AG04450 (cell line): Measurements from ENCODE around the gene MAG. TPM values are rescaled to one million over a fixed set of nuclear protein-coding genes. Genes with fewer than 3 reads are reported as not detected.

Experiments used
- CTCF ChIA-PET: fragments of 300-600, 350-600 bp; formaldehyde crosslinking; extraction: SDS; loops from one replicate; lab custom pipeline; 2022; ENCODE audit warnings: antibody characterized with exemption, inconsistent platforms; lab: Charles Lee
- POLR2A ChIA-PET: fragments of 350-600 bp; formaldehyde crosslinking; extraction: SDS; loops from one replicate; lab custom pipeline; 2021; ENCODE audit warnings: antibody characterized with exemption, inconsistent platforms; lab: Yijun Ruan, JAX
- DNase-seq: peaks from one replicate; pipeline ENCODE4 v3.0.0-alpha.2; 2011; ENCODE audit warnings: low read depth, low spot score
- H3K27ac ChIP-seq: one replicate; pipeline ENCODE4 v1.5.1; 2012; ENCODE audit warnings: low read depth, low read length, control low read depth
- H3K27me3 ChIP-seq: one replicate; pipeline ENCODE4 v1.6.0; 2012; ENCODE audit warnings: low read length; ENCODE audit not compliant: control insufficient read depth, insufficient read depth
- H3K4me3 ChIP-seq: 2 replicates; pipeline ENCODE4 v1.5.1; 2011; ENCODE audit warnings: mild to moderate bottlenecking, low read depth, low read length, control low read depth
- H3K9me3 ChIP-seq: 2 replicates; pipeline ENCODE4 v1.5.1; 2012; ENCODE audit warnings: low read length; ENCODE audit not compliant: control insufficient read depth, insufficient read depth
- polyA plus RNA-seq: library from polyadenylated mRNA; depleted of rRNA; stranded (reverse); fragments of >200 nt; gene quantifications from 2 replicates; pipeline ENCODE4 v1.2.3, GENCODE V29; 2011
- TF ChIP-seq, protein P1 (sequence below): IDR thresholded peaks from 2 replicates; pipeline ENCODE4 v1.5.1; 2011; ENCODE audit warnings: low read depth, low read length, control low read depth, inconsistent platforms

The MAG gene
- polyA plus RNA-seq, 1 experiment: not detected

DNA sequence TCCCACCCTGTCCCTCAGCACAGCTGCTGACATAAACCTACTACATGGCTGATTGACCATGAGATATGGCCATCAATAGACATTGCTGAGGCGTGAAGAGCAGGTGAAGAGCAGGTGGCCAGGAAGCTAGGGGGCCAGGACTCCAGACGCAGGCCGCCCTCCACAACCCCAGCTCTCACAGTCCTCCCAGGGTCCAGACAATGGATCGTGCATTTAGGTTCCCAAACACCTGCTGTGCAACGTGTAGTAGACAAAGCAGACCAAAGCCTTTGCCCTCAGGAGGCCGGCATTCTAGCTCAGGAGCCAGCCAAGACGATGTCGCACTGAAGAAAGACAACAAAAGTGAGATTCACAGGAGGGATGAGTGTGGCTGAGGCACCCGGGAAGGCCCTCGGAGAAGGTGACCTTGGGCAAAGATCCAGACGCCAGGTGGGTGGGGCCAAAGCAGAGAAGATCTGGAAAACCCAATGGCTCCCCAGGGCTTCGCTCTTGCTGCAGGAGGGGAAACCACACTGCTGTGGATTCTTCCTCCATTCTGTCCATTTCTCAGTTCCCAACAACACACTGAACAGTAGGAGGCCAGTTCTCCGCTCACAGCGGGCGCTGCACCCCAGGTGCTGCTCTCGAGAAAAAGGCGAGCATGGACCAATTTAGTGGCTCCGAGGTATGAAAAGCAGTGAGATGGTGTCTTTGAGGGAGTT is 57.1 kb downstream of the MAG start:
- POLR2A ChIA-PET: no interaction called here
- TF ChIP-seq, protein P1, sequence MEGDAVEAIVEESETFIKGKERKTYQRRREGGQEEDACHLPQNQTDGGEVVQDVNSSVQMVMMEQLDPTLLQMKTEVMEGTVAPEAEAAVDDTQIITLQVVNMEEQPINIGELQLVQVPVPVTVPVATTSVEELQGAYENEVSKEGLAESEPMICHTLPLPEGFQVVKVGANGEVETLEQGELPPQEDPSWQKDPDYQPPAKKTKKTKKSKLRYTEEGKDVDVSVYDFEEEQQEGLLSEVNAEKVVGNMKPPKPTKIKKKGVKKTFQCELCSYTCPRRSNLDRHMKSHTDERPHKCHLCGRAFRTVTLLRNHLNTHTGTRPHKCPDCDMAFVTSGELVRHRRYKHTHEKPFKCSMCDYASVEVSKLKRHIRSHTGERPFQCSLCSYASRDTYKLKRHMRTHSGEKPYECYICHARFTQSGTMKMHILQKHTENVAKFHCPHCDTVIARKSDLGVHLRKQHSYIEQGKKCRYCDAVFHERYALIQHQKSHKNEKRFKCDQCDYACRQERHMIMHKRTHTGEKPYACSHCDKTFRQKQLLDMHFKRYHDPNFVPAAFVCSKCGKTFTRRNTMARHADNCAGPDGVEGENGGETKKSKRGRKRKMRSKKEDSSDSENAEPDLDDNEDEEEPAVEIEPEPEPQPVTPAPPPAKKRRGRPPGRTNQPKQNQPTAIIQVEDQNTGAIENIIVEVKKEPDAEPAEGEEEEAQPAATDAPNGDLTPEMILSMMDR: no peak
- Histone ChIP-seq H3K9me3 (no peaks in the 10 kb centered on the region), H3K27ac (no peak overlapping the region), H3K27me3 (peaks cover 12% of the 10 kb centered on the region), H3K4me3 (no peak overlapping the region)
- CTCF ChIA-PET: no interaction called here
- no peak for DNase-seq

DNA sequence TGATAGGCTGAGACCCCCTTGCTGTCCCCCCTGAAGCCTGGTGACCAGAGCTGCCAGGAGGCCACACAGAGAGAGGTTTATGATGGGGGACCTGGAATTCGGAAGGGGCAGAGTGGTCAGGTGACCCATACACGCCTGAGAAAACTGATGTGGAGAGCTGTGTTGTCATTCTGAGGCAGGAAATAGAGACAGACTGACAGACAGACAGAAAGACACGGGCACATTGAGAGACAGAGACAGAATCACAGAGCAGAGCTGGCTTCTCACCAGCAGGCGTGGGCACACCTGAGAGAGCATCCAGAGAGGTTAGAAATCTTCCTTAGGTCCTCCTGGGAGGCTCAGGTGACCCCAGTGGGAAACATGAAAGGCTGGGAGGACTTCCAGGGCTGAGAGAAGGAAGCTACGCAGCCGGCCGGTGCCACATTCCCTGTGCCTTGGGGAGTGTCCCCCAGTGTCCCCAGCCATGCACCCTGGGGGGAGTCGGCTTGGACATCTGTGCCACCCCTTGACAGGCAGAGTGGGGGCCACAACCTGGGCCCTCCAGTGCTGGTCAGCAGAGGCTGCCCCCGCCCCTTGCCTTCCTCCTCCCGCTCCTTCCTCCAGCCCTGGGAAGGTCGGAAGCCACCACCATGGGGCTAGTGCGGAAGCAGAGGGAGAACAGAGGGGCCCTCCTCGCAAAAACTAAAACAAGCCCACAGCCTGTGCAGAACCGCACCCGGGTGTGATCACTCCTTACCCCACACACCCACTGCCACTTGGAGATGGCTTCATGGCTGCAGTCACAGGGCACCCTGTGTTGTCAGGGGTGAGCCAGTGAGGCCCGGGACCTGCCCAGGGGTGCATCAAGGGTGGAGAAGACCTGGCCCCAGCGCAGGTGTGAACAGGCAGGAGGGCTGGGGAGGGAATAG is 57.9 kb downstream of the MAG start:
- no peak overlapping the region for H3K27ac ChIP-seq
- TF ChIP-seq, protein P1: no peak
- CTCF ChIA-PET: interaction anchor here (1.2 kb wide), 1 partner anchor 118 kb away, joined by 3 read pairs; no protein-coding TSS in a partner anchor
- H3K27me3 ChIP-seq: peaks cover 12% of the 10 kb centered on the region
- no peak overlapping the region for H3K4me3 ChIP-seq
- POLR2A ChIA-PET: no interaction called here
- no peak for DNase-seq
- no peaks in the 10 kb centered on the region for H3K9me3 ChIP-seq

DNA sequence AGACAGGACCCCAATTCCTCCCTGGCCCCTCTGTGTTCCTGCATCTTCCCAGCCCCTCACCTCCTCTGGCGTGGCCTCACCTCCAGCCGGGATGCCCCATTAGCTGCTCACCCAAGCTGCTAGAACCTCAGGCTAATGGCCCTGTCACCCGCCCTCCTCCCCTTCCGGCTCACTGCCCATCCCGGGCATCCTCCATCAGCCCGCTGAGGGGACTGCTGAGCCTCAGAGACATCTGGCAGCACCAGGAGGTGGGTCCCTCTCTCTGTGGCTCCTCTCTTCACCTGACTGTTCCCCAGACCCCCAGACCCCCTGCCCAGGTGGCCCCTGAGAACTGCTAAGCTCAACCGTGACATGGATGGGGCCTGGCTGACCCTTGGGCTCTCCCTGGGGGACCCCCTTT is 58.6 kb downstream of the MAG start:
- ChIA-PET CTCF (interaction anchor here (1.2 kb wide), 1 partner anchor 117 kb away, joined by 3 read pairs; no protein-coding TSS in a partner anchor), POLR2A (no interaction called here)
- Histone ChIP-seq H3K9me3 (no peaks in the 10 kb centered on the region), H3K4me3 (no peak overlapping the region), H3K27me3 (peaks cover 12% of the 10 kb centered on the region), H3K27ac (no peak overlapping the region)
- TF ChIP-seq, protein P1: no peak
- DNase-seq: no peak

DNA sequence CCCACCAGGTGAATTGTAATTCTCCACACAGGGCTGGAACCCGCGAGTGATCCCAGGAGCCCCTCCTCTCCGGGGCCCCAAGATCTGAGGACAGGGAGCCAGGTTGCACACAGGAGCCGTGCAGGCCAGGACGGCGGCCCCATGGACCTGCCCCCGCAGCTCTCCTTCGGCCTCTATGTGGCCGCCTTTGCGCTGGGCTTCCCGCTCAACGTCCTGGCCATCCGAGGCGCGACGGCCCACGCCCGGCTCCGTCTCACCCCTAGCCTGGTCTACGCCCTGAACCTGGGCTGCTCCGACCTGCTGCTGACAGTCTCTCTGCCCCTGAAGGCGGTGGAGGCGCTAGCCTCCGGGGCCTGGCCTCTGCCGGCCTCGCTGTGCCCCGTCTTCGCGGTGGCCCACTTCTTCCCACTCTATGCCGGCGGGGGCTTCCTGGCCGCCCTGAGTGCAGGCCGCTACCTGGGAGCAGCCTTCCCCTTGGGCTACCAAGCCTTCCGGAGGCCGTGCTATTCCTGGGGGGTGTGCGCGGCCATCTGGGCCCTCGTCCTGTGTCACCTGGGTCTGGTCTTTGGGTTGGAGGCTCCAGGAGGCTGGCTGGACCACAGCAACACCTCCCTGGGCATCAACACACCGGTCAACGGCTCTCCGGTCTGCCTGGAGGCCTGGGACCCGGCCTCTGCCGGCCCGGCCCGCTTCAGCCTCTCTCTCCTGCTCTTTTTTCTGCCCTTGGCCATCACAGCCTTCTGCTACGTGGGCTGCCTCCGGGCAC is 59.6 kb downstream of the MAG start:
- Histone ChIP-seq H3K27ac (no peak overlapping the region), H3K9me3 (no peaks in the 10 kb centered on the region), H3K4me3 (no peak overlapping the region), H3K27me3 (peaks cover 12% of the 10 kb centered on the region)
- no peak for DNase-seq
- CTCF ChIA-PET: interaction anchor here (1.2 to 2.7 kb wide), 2 partner anchors 116 to 144 kb away, joined by 3 to 46 read pairs; no protein-coding TSS in a partner anchor
- TF ChIP-seq, protein P1: no peak
- POLR2A ChIA-PET: no interaction called here
